ENCODE data around the gene FAM124B.
"Not testable (repeated sequence)": the region's sequence is repeated elsewhere in the genome, so short reads cannot be mapped to it uniquely, and the experiment has no call there.

FAM124B gene

GRCh38 chr2:224398289-224398688 is 3.6 kb downstream of the FAM124B start:
- H3K36me3 ChIP-seq (ENCODE audit: insufficient read depth, low read length) = no peaks in the 10 kb centered on the region
- 0 out of 2 replicates have a peak, but pooled peaks cover 4% of the 10 kb centered on the region for H3K4me1 ChIP-seq (ENCODE audit: insufficient read depth, low read length)
- 97% methylated on average over 3 of the region's 3 CpGs for WGBS
- no peak overlapping the region for H3K4me3 ChIP-seq (ENCODE audit: low read length)
- H3K27me3 ChIP-seq (ENCODE audit: insufficient read depth, low read length) = no peaks in the 10 kb centered on the region
- no peak overlapping the region for H3K27ac ChIP-seq (ENCODE audit: low read depth, low read length)
- no peak overlapping the region for H3K9ac ChIP-seq (ENCODE audit: low read depth, low read length)
- no peaks in the 10 kb centered on the region for H3K9me3 ChIP-seq (ENCODE audit: insufficient read depth, low read depth, low read length)

GRCh38 chr2:224397100-224397499 is 4.8 kb downstream of the FAM124B start:
- not testable (repeated sequence) for H3K27me3 ChIP-seq (ENCODE audit: insufficient read depth, low read length); H3K4me1 ChIP-seq (ENCODE audit: insufficient read depth, low read length); H3K9ac ChIP-seq (ENCODE audit: low read depth, low read length); H3K9me3 ChIP-seq (ENCODE audit: insufficient read depth, low read depth, low read length); H3K27ac ChIP-seq (ENCODE audit: low read depth, low read length); H3K4me3 ChIP-seq (ENCODE audit: low read length); H3K36me3 ChIP-seq (ENCODE audit: insufficient read depth, low read length)
- WGBS = 95% methylated on average over 5 of the region's 5 CpGs

GRCh38 chr2:224395620-224396390 is 6.1 kb downstream of the FAM124B start:
- 95% methylated on average over 9 of the region's 9 CpGs for WGBS
- Histone ChIP-seq H3K9me3 (ENCODE audit: insufficient read depth, low read depth, low read length) (no peaks in the 10 kb centered on the region), H3K4me3 (ENCODE audit: low read length) (no peak overlapping the region), H3K27ac (ENCODE audit: low read depth, low read length) (no peak overlapping the region), H3K27me3 (ENCODE audit: insufficient read depth, low read length) (no peaks in the 10 kb centered on the region), H3K9ac (ENCODE audit: low read depth, low read length) (no peak overlapping the region), H3K4me1 (ENCODE audit: insufficient read depth, low read length) (0 out of 2 replicates have a peak, but pooled peaks cover 4% of the 10 kb centered on the region), H3K36me3 (ENCODE audit: insufficient read depth, low read length) (no peaks in the 10 kb centered on the region)

- no peaks in the 10 kb centered on the region for H3K27me3 ChIP-seq (ENCODE audit: insufficient read depth, low read length)
- H3K4me1 ChIP-seq (ENCODE audit: insufficient read depth, low read length) = no peaks in the 10 kb centered on the region
- H3K9ac ChIP-seq (ENCODE audit: low read depth, low read length) = no peak overlapping the region
Measured at GRCh38 chr2:224393157-224393872, 8.6 kb downstream of the FAM124B start.

GRCh38 chr2:224392545-224392944 is 9.4 kb downstream of the FAM124B start:
- Histone ChIP-seq H3K4me1 (ENCODE audit: insufficient read depth, low read length) (no peaks in the 10 kb centered on the region), H3K27ac (ENCODE audit: low read depth, low read length) (no peak overlapping the region), H3K36me3 (ENCODE audit: insufficient read depth, low read length) (no peaks in the 10 kb centered on the region), H3K4me3 (ENCODE audit: low read length) (no peak overlapping the region), H3K9me3 (ENCODE audit: insufficient read depth, low read depth, low read length) (no peaks in the 10 kb centered on the region), H3K27me3 (ENCODE audit: insufficient read depth, low read length) (no peaks in the 10 kb centered on the region), H3K9ac (ENCODE audit: low read depth, low read length) (no peak overlapping the region)
- 91% methylated on average over 4 of the region's 4 CpGs for WGBS

More at GRCh38 chr2:224393157-224393872, 8.6 kb downstream of the FAM124B start:
- WGBS = 100% methylated on average over 2 of the region's 3 CpGs
- no peaks in the 10 kb centered on the region for H3K9me3 ChIP-seq (ENCODE audit: insufficient read depth, low read depth, low read length)
- no peaks in the 10 kb centered on the region for H3K36me3 ChIP-seq (ENCODE audit: insufficient read depth, low read length)
- H3K27ac ChIP-seq (ENCODE audit: low read depth, low read length) = no peak overlapping the region
- H3K4me3 ChIP-seq (ENCODE audit: low read length) = no peak overlapping the region

- H3K27me3 ChIP-seq (ENCODE audit: insufficient read depth, low read length) = no peaks in the 10 kb centered on the region
- WGBS = 87% methylated on average over 5 of the region's 5 CpGs
- no peak overlapping the region for H3K9ac ChIP-seq (ENCODE audit: low read depth, low read length)
- 0 out of 2 replicates have a peak, but pooled peaks cover 7% of the 10 kb centered on the region for H3K4me1 ChIP-seq (ENCODE audit: insufficient read depth, low read length)
- H3K36me3 ChIP-seq (ENCODE audit: insufficient read depth, low read length) = no peaks in the 10 kb centered on the region
- no peaks in the 10 kb centered on the region for H3K9me3 ChIP-seq (ENCODE audit: insufficient read depth, low read depth, low read length)
- H3K27ac ChIP-seq (ENCODE audit: low read depth, low read length) = no peak overlapping the region
- H3K4me3 ChIP-seq (ENCODE audit: low read length) = no peak overlapping the region
Measured at GRCh38 chr2:224389317-224389716, 12.6 kb downstream of the FAM124B start.

- Histone ChIP-seq H3K9ac (ENCODE audit: low read depth, low read length) (no peak overlapping the region), H3K36me3 (ENCODE audit: insufficient read depth, low read length) (no peaks in the 10 kb centered on the region), H3K4me3 (ENCODE audit: low read length) (no peak overlapping the region), H3K9me3 (ENCODE audit: insufficient read depth, low read depth, low read length) (no peaks in the 10 kb centered on the region), H3K27me3 (ENCODE audit: insufficient read depth, low read length) (no peaks in the 10 kb centered on the region), H3K4me1 (ENCODE audit: insufficient read depth, low read length) (0 out of 2 replicates have a peak, but pooled peaks cover 7% of the 10 kb centered on the region), H3K27ac (ENCODE audit: low read depth, low read length) (no peak overlapping the region)
- WGBS = 78% methylated on average over 2 of the region's 2 CpGs
Measured at GRCh38 chr2:224386876-224387275, 15.0 kb downstream of the FAM124B start.

- Histone ChIP-seq H3K9ac (ENCODE audit: low read depth, low read length) (no peak overlapping the region), H3K9me3 (ENCODE audit: insufficient read depth, low read depth, low read length) (no peaks in the 10 kb centered on the region), H3K27ac (ENCODE audit: low read depth, low read length) (no peak overlapping the region), H3K4me3 (ENCODE audit: low read length) (no peak overlapping the region), H3K27me3 (ENCODE audit: insufficient read depth, low read length) (no peaks in the 10 kb centered on the region), H3K4me1 (ENCODE audit: insufficient read depth, low read length) (0 out of 2 replicates have a peak, but pooled peaks cover 7% of the 10 kb centered on the region), H3K36me3 (ENCODE audit: insufficient read depth, low read length) (no peaks in the 10 kb centered on the region)
- 94% methylated on average over 9 of the region's 9 CpGs for WGBS
Measured at GRCh38 chr2:224382973-224383555, 18.8 kb downstream of the FAM124B start.

GRCh38 chr2:224382280-224382647 is 19.6 kb downstream of the FAM124B start:
- not testable (repeated sequence) for H3K36me3 ChIP-seq (ENCODE audit: insufficient read depth, low read length); H3K27me3 ChIP-seq (ENCODE audit: insufficient read depth, low read length); H3K9ac ChIP-seq (ENCODE audit: low read depth, low read length); H3K4me3 ChIP-seq (ENCODE audit: low read length); H3K27ac ChIP-seq (ENCODE audit: low read depth, low read length); H3K9me3 ChIP-seq (ENCODE audit: insufficient read depth, low read depth, low read length); H3K4me1 ChIP-seq (ENCODE audit: insufficient read depth, low read length)
- WGBS = 100% methylated on average over 1 of the region's 2 CpGs

GRCh38 chr2:224381521-224382279 is 20.2 kb downstream of the FAM124B start:
- no peak overlapping the region for H3K4me3 ChIP-seq (ENCODE audit: low read length)
- H3K27ac ChIP-seq (ENCODE audit: low read depth, low read length) = no peak overlapping the region
- H3K9ac ChIP-seq (ENCODE audit: low read depth, low read length) = no peak overlapping the region
- H3K27me3 ChIP-seq (ENCODE audit: insufficient read depth, low read length) = no peaks in the 10 kb centered on the region
- WGBS = over 99% methylated on average over 5 of the region's 6 CpGs
- H3K9me3 ChIP-seq (ENCODE audit: insufficient read depth, low read depth, low read length) = no peaks in the 10 kb centered on the region
- no peaks in the 10 kb centered on the region for H3K36me3 ChIP-seq (ENCODE audit: insufficient read depth, low read length)
- H3K4me1 ChIP-seq (ENCODE audit: insufficient read depth, low read length) = no peaks in the 10 kb centered on the region

- 89% methylated on average over 1 of the region's 1 CpG for WGBS
- no peak overlapping the region for H3K9ac ChIP-seq (ENCODE audit: low read depth, low read length)
- H3K27me3 ChIP-seq (ENCODE audit: insufficient read depth, low read length) = no peaks in the 10 kb centered on the region
- no peaks in the 10 kb centered on the region for H3K36me3 ChIP-seq (ENCODE audit: insufficient read depth, low read length)
- no peak overlapping the region for H3K27ac ChIP-seq (ENCODE audit: low read depth, low read length)
- no peak overlapping the region for H3K4me3 ChIP-seq (ENCODE audit: low read length)
- H3K4me1 ChIP-seq (ENCODE audit: insufficient read depth, low read length) = no peaks in the 10 kb centered on the region
- H3K9me3 ChIP-seq (ENCODE audit: insufficient read depth, low read depth, low read length) = no peaks in the 10 kb centered on the region
Measured at GRCh38 chr2:224379986-224380385, 21.9 kb downstream of the FAM124B start.

Data from HUES64 (cell line).